C4-2B (cell line): ENCODE data around the gene ADORA2B.

Experiments used
- CTCF ChIP-seq: fragments of 450-650 bp; conservative IDR thresholded peaks from 2 replicates; pipeline ENCODE4 v1.5.1; 2017; ENCODE audit warnings: mild to moderate bottlenecking
- ZFX ChIP-seq: fragments of 450-650 bp; IDR thresholded peaks from 2 replicates; pipeline ENCODE4 v1.6.1; 2017

DNA sequence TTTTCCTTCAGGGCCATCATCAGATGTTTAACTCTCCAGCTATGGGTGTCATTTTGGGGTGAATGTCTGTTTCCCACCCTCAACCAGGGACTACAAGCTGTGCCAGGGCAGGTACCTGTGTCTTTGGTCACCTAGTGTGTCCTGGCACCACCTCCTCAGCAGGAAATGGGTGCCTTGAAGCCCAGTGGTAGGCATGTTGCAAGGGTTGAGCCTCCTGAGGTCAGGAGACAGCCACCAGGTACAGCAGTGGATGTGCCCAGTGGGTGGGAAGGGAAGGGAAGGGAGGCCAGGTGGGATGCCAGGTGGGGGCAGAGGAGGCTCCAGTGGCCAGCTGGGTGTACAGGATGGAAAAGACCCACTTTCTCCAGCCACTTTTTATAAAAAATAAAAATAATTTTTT lies 25.5 kb upstream of the ADORA2B start:
- TF ChIP-seq CTCF, result no peak
- no peak for TF ChIP-seq ZFX
